Stimulated activated CD4-positive, alpha-beta T cell treated with anti-CD3 and anti-CD28 coated beads, TNF-alpha, amount 100 ng/mL, for 48 hours (primary cell): ENCODE data around the gene EMCN.
"Not testable (repeated sequence)": the region's sequence is repeated elsewhere in the genome, so short reads cannot be mapped to it uniquely, and the experiment has no call there.

Experiments used
- DNase-seq, 3 donors: peaks; one replicate each; pipeline ENCODE4 v3.0.0-alpha.2; 2020; ENCODE audit warnings: low read depth in 3 of 3

The EMCN gene

DNA sequence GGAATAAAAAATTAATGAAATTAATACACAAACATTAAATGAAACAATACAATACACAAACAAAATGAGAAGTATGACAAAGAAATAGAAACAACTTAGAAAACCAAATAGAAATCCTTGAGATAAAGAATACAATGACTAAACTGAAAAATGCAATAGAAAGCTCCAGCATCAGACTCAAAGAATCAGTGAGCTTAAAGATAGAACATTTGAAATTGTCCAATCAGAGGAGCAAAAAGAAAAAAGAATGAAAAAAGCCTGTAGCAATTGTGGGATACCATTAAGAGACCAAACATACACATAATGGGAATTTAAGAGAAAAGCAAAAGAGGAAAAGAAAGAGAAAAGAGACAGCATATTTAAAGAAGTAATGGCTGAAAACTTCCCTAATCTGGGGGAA, 25.7 kb downstream of the EMCN start:
- DNase-seq = no peak

DNA sequence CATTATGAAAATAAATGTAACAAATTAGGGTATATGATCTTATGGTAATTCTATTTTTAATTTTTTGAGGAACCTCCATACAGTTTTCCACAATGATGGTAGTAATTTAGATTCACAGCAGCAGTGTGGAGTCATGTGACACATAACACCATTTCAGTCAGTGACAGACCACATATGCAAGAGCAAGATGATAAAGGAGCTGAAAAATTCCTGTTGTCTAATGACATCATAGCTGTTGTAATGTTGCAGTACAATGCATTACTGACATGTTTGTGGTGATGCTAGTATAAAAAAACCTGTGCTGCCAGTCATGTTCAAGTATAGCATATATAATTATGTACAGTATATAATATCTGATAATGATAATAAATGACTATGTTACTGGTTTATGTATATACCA, 28.5 kb downstream of the EMCN start:
- no peak for DNase-seq

DNA sequence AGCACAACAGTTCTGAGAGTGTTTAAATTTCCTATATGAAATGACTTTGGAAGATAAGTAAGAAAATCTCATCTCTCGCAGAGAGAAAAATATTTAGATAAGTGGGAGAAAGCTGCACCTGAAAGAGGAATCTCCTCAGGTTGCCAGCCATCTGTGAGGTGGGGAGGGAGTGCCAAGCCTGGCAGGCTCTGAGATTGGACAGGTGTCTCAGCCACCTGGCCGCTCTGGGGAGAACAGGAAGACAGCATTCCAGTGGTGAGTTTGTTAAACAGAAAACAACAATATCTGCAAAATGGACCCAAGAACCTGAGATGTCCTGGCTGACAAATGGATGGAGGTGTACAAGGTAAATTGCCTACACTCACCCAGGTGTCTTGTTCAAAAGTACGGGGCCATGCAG, 31.3 kb downstream of the EMCN start:
- no peak for DNase-seq

- DNase-seq = no peak
These were observed 34.0 kb downstream of the EMCN start for GRCh38 chr4:100483796-100484195.

- DNase-seq = no peak
These were observed 37.9 kb downstream of the EMCN start for GRCh38 chr4:100479971-100480370.

DNA sequence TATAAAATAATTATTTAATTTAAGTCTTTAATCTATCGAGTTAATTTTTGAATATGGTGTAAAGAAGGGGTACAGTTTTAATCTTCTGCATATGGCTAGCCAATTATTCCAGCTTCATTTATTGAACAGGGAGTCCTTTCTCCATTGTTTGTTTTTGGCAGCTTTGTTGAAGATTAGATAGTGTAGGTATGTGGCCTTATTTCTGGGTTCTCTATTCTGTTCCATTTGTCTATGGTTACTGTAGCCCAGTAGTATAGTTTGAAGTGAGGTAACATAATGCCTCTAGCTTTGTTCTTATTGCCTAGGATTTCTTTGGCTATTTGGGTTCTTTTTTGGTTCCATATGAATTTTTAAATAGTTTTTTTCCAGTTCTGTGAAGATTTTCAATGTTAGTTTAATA, 48.3 kb downstream of the EMCN start:
- no peak for DNase-seq

- DNase-seq = no peak
These were observed 51.3 kb downstream of the EMCN start for GRCh38 chr4:100466501-100466900.

- no peak for DNase-seq
These were observed 55.8 kb downstream of the EMCN start for GRCh38 chr4:100461807-100462605.

DNA sequence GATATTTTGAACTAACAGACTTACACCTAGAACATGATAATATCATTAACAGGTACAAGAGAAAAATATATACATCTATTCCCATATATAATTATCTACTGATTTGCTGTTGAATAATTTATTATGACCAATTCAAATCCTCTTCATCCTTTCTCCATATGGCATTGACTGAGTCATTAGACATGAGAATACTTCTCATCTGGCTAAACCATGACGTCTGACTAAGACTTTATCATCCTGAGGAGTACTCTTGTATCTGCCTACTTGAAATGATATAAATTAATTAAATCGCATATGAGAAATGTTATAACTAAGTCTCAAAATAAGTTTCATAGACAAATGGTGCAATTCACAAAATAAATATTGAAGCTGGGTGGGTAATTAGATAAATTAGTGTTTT, 67.4 kb downstream of the EMCN start:
- no peak for DNase-seq

- no peak for DNase-seq
These were observed 86.4 kb downstream of the EMCN start for GRCh38 chr4:100431416-100431815.

DNA sequence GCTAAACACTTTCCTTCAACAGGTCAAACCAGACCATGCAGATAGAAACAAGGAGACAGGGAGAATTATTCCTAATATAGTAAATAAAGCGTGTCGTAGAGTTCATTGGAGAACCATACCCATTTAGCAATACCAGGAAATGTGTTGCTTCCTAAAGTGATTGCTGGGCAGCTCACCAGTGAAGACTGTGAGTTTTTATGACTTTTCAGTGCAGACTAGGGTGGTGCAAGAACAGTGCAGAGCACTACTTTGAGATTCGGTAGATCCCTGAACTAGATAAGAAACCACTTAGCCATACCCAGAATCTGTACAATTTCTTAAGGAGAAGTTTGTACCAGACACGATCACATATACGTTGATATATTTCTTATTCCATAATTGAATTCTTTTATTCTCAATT, 87.4 kb downstream of the EMCN start:
- no peak for DNase-seq

GRCh38 chr4:100429616-100430015, 88.2 kb downstream of the EMCN start:
- DNase-seq = no peak

GRCh38 chr4:100428051-100428450, 89.8 kb downstream of the EMCN start:
- no peak for DNase-seq

DNA sequence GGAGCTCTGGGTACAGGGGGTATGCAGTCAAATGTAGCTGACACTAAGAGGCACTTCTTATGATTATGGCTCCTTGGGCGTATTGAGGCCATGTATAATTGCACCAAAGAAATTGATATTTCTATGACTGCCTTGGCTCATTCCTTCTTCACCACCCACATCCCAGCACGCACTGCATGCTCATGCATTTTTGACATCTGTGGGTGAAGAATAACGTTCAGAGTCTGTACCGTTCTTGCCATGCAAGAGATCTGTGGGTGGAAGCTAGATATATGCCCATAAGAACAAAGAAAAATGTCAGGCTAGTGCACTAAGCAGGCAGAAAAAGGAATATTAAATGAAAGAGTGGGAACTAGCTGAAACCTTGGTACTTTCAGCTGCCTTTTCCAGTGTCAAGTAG, 93.4 kb downstream of the EMCN start:
- no peak for DNase-seq

DNA sequence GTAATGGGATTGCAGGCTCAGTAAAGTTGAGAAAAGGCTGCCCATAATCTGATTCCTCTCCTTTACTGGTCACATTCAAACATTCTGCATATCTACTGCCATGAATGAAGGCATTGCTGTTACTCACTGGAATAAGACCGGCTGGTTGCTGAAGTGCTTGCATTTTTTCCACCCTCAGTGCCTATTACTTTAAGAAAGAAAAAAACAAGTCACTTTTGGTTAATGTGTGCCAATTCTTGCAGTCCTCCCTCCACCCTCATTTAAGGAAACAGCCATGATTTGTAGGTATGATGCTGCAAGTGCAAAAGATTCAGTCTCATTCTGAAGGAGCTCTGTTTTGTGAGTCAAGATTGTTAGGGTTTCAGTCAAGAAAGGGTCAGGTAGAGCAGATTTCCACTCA, 94.9 kb downstream of the EMCN start:
- no peak for DNase-seq

- DNase-seq = no peak
These were observed 96.4 kb downstream of the EMCN start for GRCh38 chr4:100421361-100421978.

- no peak for DNase-seq
These were observed 97.3 kb downstream of the EMCN start for GRCh38 chr4:100420571-100420970.

DNA sequence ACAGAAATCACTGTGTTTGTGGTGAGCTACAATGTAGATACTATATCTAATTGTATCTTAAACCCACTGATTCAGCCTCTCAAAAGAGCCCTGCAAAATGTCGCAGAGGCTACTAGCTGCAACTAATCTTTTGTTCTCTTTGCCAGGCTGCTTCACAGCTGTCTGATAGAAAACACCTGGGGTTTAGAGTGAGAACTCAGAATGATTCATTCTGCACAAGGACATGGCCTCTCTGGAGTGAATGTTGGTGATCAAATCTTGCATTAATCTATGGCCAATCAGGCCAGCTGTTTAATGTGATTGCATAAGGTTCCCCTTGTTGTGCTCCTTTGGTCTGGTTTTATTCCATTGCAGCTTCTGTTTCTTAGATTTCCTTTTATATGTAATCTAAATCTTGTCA, 100.3 kb downstream of the EMCN start:
- DNase-seq = no peak

DNA sequence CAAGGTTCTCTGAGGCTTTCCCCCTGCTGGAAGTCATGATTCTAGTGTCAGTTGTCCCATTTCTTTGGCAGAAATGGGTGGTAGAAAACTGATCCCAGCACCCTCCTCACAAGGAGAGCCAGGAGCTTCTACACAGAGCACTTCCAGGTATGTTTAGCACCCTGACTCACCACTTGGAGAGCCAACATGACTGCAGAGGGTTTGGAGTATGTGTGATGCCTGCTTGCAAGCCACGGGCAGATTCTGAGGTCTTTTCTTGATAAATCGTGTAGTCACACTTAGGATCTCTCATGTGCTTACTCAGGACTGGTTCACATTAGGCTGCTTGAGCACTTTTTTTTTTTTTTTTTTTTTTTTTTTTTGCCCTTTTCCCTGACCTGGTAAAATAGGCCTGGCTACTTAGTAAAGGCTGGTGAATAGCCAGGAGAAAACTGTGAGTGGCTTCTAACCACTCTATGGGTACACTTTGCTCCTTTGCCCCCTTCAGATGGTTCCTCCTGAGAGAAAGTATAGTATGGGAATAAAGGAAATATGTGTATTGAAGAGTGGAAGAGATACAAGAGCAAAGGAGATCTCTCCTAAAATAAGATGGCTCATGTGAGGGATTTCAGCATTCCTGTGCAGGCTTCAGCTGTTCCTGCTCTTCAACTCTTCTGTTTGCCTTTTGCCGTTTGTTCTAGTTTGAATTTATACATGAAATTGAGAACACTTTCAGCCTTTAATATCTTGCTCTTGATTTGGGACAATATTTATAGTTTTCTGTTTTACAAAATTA, 103.6 kb downstream of the EMCN start:
- no peak for DNase-seq

GRCh38 chr4:100391863-100392262, 126.0 kb downstream of the EMCN start:
- no peak for DNase-seq

GRCh38 chr4:100391086-100391485, 126.7 kb downstream of the EMCN start:
- no peak for DNase-seq

DNA sequence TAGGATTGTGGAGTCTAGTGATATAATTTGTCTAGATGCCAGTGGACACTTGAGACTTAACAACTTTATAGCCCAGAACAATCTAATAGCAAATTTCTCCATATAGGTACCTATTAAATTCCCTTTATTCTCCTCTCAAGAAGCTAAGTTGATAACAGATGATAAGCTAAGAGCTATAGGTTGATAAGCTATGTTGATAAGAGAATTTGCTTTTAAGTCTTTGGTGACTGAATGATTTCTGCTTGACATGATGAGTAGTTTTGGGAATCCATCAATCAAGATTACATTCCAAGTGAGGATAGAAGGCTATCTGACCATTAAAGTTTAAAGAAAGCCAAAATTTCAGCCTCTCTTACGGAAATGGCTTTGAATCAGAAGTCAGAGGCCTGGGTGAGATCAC, 131.6 kb downstream of the EMCN start:
- DNase-seq = no peak

- DNase-seq = not testable (repeated sequence)
These were observed 137.4 kb downstream of the EMCN start for GRCh38 chr4:100380401-100380800.
